MM.1S (cell line): ENCODE measurements around the gene MAPK8IP2.
A peak's percentile ranks its signal among the peaks of the same experiment; 100 is the strongest.

Experiments used
- DNase-seq: peaks from one replicate; pipeline ENCODE4 v3.0.0-alpha.2; 2015
- H2AFZ ChIP-seq: fragments of 300-600 bp; sonication (generic); 2 replicates; pipeline ENCODE4 v1.6.0; 2016; ENCODE audit warnings: antibody characterized with exemption, low read length
- H3F3A ChIP-seq: fragments of 300-600 bp; sonication (generic); 2 replicates; pipeline ENCODE4 v1.6.1; 2016; ENCODE audit warnings: mild to moderate bottlenecking, antibody characterized with exemption, low read length, moderate library complexity, mixed read lengths; ENCODE audit not compliant: insufficient read depth
- H3K27ac ChIP-seq: fragments of 300-600 bp; sonication (generic); 2 replicates; pipeline ENCODE4 v1.5.1; 2016; ENCODE audit warnings: mild to moderate bottlenecking, low read length
- H3K27me3 ChIP-seq: fragments of 300-600 bp; sonication (generic); replicated peaks from 2 replicates; pipeline ENCODE4 v1.6.0; 2016; ENCODE audit warnings: low read length; ENCODE audit not compliant: insufficient read depth
- H3K36me3 ChIP-seq: fragments of 300-600 bp; sonication (generic); replicated peaks from 2 replicates; pipeline ENCODE4 v1.6.1; 2016; ENCODE audit warnings: mild to moderate bottlenecking, low read length, mixed read lengths; ENCODE audit not compliant: insufficient read depth
- H3K4me1 ChIP-seq: fragments of 300-600 bp; sonication (generic); 2 replicates; pipeline ENCODE4 v1.6.1; 2016; ENCODE audit warnings: low read length, mixed read lengths
- H3K4me2 ChIP-seq: fragments of 300-600 bp; sonication (generic); 2 replicates; pipeline ENCODE4 v1.6.0; 2016; ENCODE audit warnings: low read depth, low read length
- H3K4me3 ChIP-seq: fragments of 300-600 bp; sonication (generic); 2 replicates; pipeline ENCODE4 v1.5.1; 2016; ENCODE audit warnings: low read length, mixed read lengths
- H3K79me2 ChIP-seq: fragments of 300-600 bp; sonication (generic); 2 replicates; pipeline ENCODE4 v1.6.1; 2016; ENCODE audit warnings: mixed run types, low read length, mixed read lengths
- H3K9ac ChIP-seq: fragments of 300-600 bp; sonication (generic); 2 replicates; pipeline ENCODE4 v1.6.1; 2016; ENCODE audit warnings: low read length, mixed read lengths
- H3K9me2 ChIP-seq: fragments of 300-600 bp; sonication (generic); replicated peaks from 2 replicates; pipeline ENCODE4 v1.6.1; 2016; ENCODE audit warnings: mild to moderate bottlenecking, low read length, mixed read lengths; ENCODE audit not compliant: insufficient read depth
- H3K9me3 ChIP-seq: fragments of 300-600 bp; sonication (generic); replicated peaks from 2 replicates; pipeline ENCODE4 v1.6.1; 2016; ENCODE audit warnings: mild to moderate bottlenecking, low read length, mixed read lengths; ENCODE audit not compliant: insufficient read depth
- H4K20me1 ChIP-seq: fragments of 300-600 bp; sonication (generic); 2 replicates; pipeline ENCODE4 v1.6.1; 2016; ENCODE audit warnings: mild to moderate bottlenecking, low read length, moderate library complexity, mixed read lengths; ENCODE audit not compliant: insufficient read depth
- EZH2 ChIP-seq: fragments of 300-600 bp; sonication (generic); optimal IDR thresholded peaks from 2 replicates; pipeline ENCODE3; 2017; ENCODE audit warnings: low read depth, mild to moderate bottlenecking, antibody characterized with exemption, low read length, mixed read lengths
- EZH2phosphoT487 ChIP-seq: fragments of 300-600 bp; sonication (generic); IDR thresholded peaks from 2 replicates; pipeline ENCODE4 v1.6.1; 2018; ENCODE audit warnings: antibody characterized with exemption, low read length
- TF ChIP-seq, protein P1 (sequence below): fragments of 300-600 bp; sonication (generic); IDR thresholded peaks from 2 replicates; pipeline ENCODE4 v1.5.1; 2016; ENCODE audit warnings: antibody characterized with exemption, low read length, mixed read lengths

Gene MAPK8IP2

DNA sequence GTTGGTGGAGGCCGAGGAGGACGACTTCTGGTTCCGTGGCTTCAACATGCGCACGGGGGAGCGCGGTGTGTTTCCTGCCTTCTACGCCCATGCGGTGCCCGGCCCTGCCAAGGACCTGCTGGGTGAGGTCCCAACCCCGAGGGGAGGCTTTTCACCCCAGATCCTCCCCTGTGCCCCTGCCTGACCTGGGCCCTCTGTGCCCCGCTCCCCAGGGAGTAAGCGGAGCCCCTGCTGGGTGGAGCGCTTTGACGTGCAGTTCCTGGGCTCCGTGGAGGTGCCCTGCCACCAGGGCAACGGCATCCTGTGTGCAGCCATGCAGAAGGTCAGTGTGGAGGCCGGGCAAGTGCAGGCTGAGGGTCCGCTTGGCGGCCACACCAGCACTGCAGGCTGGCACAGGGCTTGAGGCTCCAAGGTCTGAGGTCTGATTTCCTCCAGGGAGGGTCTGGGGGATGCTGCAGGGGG, 5.1 kb downstream of the MAPK8IP2 start:
- Histone ChIP-seq H3K27ac (no peak overlapping the region), H3K9me2 (no peaks in the 10 kb centered on the region), H4K20me1 (no peaks in the 10 kb centered on the region), H3K27me3 (peaks cover 91% of the 10 kb centered on the region), H3F3A (no peaks in the 10 kb centered on the region), H3K36me3 (no peaks in the 10 kb centered on the region), H3K9me3 (no peaks in the 10 kb centered on the region), H3K4me2 (no peak overlapping the region), H2AFZ (no peak overlapping the region), H3K4me1 (no peaks in the 10 kb centered on the region), H3K79me2 (no peaks in the 10 kb centered on the region), H3K9ac (no peak overlapping the region), H3K4me3 (no peak overlapping the region)
- DNase-seq: no peak
- TF ChIP-seq EZH2phosphoT487: no peak
- TF ChIP-seq, protein P1, sequence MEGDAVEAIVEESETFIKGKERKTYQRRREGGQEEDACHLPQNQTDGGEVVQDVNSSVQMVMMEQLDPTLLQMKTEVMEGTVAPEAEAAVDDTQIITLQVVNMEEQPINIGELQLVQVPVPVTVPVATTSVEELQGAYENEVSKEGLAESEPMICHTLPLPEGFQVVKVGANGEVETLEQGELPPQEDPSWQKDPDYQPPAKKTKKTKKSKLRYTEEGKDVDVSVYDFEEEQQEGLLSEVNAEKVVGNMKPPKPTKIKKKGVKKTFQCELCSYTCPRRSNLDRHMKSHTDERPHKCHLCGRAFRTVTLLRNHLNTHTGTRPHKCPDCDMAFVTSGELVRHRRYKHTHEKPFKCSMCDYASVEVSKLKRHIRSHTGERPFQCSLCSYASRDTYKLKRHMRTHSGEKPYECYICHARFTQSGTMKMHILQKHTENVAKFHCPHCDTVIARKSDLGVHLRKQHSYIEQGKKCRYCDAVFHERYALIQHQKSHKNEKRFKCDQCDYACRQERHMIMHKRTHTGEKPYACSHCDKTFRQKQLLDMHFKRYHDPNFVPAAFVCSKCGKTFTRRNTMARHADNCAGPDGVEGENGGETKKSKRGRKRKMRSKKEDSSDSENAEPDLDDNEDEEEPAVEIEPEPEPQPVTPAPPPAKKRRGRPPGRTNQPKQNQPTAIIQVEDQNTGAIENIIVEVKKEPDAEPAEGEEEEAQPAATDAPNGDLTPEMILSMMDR: no peak
- no peak for TF ChIP-seq EZH2

DNA sequence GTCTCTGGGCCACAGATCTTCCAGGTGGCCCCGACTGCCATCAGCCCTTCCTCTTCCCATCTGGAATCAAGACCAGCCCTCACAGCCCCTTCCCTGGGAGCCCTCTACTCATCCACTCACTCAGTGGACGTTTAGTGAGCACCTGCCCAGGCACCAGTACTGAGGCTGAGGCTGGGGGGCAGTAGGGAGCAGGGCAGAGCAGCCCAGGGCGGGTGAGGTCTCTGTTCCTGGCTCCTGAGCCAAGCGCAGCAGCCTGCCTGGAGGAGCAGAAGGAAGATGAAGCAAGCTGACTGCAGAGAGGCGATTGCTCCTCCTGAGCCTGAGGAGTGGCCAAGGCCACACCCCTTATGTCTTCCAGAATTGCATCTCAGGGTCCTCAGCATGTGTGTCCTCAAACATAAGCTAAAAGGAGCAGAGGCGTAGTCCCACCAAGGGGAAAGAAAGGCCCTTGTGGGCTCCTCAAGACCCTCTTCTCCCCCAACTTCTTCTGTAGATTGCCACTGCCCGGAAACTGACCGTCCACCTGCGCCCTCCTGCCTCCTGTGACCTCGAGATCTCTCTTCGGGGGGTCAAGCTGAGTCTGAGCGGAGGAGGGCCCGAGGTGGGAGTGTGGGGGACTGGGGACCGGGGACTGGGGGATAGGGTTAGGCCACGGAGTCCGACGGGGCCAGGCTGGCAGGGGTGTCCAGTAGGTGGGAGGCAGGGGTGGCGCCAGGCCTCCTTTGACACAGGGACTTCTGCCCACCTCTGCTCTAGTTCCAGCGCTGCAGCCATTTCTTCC, 5.8 kb downstream of the MAPK8IP2 start:
- Histone ChIP-seq H3K27ac (no peak overlapping the region), H3K9me2 (no peaks in the 10 kb centered on the region), H4K20me1 (no peaks in the 10 kb centered on the region), H3K27me3 (peaks cover 93% of the 10 kb centered on the region), H3K36me3 (no peaks in the 10 kb centered on the region), H3K9ac (no peak overlapping the region), H3K79me2 (no peaks in the 10 kb centered on the region), H3K9me3 (no peaks in the 10 kb centered on the region), H2AFZ (no peak overlapping the region), H3K4me3 (no peak overlapping the region), H3K4me2 (no peak overlapping the region), H3F3A (no peaks in the 10 kb centered on the region), H3K4me1 (no peaks in the 10 kb centered on the region)
- TF ChIP-seq, protein P1: peak; percentile 13; the same call in 1 of the 2 replicates
- no peak for TF ChIP-seq EZH2phosphoT487
- no peak for DNase-seq

DNA sequence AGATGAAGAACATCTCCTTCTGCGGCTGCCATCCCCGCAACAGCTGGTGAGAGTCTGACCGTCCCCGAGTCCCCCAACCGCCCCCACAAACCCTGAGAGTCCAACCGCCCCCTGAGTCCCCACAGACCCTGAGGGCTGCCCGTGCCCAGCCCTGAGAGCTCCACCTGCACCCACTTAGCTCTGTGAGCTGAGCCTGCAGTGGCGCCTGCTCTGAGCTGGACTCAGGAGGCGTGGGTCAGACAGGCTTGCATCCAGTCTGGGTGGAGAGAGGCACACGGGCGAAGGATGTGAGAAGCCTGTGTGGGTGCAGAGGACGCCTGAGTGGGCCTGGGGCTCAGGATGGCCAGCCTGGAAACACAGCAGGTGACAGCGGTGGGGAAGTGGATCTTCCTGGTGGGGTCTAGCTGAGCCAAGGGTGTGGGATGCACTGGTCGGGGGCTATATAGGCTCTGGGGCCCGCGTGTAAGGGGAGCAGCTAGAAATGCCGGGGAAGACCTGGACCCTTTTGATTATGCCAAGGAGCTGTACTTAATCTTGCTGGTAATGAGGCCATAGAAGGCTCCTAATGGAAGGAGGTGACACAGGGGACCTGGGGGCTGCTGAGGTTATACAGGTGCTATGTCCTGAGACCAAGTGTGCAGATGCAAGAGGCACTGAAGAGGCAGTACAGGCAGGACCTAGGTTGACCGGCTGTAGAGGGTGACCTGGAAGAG, 6.5 kb downstream of the MAPK8IP2 start:
- Histone ChIP-seq H3K36me3 (no peaks in the 10 kb centered on the region), H3K27me3 (peaks cover 93% of the 10 kb centered on the region), H3K4me3 (no peak overlapping the region)

More for the DNA sequence above, 6.5 kb downstream of the MAPK8IP2 start:
- H2AFZ ChIP-seq: no peak overlapping the region
- H3K27ac ChIP-seq: no peak overlapping the region
- no peak overlapping the region for H3K4me2 ChIP-seq
- H4K20me1 ChIP-seq: no peaks in the 10 kb centered on the region
- no peaks in the 10 kb centered on the region for H3K9me2 ChIP-seq
- no peak overlapping the region for H3K9ac ChIP-seq
- TF ChIP-seq, protein P1: no peak
- TF ChIP-seq EZH2phosphoT487 (no peak), EZH2 (no peak)
- H3F3A ChIP-seq: no peaks in the 10 kb centered on the region
- H3K4me1 ChIP-seq: no peaks in the 10 kb centered on the region
- DNase-seq: no peak
- H3K9me3 ChIP-seq: no peaks in the 10 kb centered on the region
- no peaks in the 10 kb centered on the region for H3K79me2 ChIP-seq
